A549 (cell line): Measurements from ENCODE around the gene MRPL33. TPM values are rescaled to one million over a fixed set of nuclear protein-coding genes. Genes with fewer than 3 reads are reported as not detected.

Experiments used
- ATAC-seq, 2 experiments: fragments of 200-7000 bp in 1 of 2; fragments of >200 bp in 1 of 2; cut with Nextera tagmentation in 1 of 2; cut with Tn5 transposase in 1 of 2; 3 replicates each; pipeline versions ENCODE4 v1.8.0 to v1.9.1; 2018 to 2020; ENCODE audit warnings: mild to moderate bottlenecking in 1 of 2, moderate library complexity in 1 of 2
- CTCF ChIA-PET: fragments of 300-600 bp; sonication (Branson Sonifier 250); formaldehyde crosslinking; extraction: SDS; loops from one replicate; lab custom pipeline; 2021; ENCODE audit warnings: antibody characterized with exemption, inconsistent platforms; lab: Yijun Ruan, JAX
- POLR2A ChIA-PET: fragments of 350-600 bp; formaldehyde crosslinking; extraction: SDS; loops from one replicate; lab custom pipeline; 2021; ENCODE audit warnings: antibody characterized with exemption, inconsistent platforms; lab: Yijun Ruan, JAX
- DNase-seq, 2 experiments: peaks; one replicate each; pipeline versions ENCODE4 v3.0.0 to v3.0.0-alpha.2; 2011 to 2016; ENCODE audit warnings: low read depth in 1 of 2, low spot score in 1 of 2
- FAIRE-seq: peaks from 2 replicates; lab custom pipeline; 2011; peaks lifted over from hg19 to GRCh38; lab: Jason Lieb, UNC
- H3K27ac ChIP-seq, 2 experiments: fragments of >200 bp; sonication (Bioruptor Twin); formaldehyde crosslinking; 3 replicates each; pipeline ENCODE4 v1.5.1; 2016 to 2017
- H3K4me1 ChIP-seq: fragments of >200 bp; sonication (Bioruptor Twin); formaldehyde crosslinking; 3 replicates; pipeline ENCODE4 v1.6.1; 2016
- H3K4me2 ChIP-seq: fragments of >200 bp; sonication (Bioruptor Twin); formaldehyde crosslinking; 3 replicates; pipeline ENCODE4 v1.6.1; 2016
- H3K4me3 ChIP-seq: fragments of >200 bp; sonication (Bioruptor Twin); formaldehyde crosslinking; 3 replicates; pipeline ENCODE4 v1.5.1; 2016
- H3K9me3 ChIP-seq: fragments of >200 bp; sonication (Bioruptor Twin); formaldehyde crosslinking; 3 replicates; pipeline ENCODE4 v1.6.1; 2016
- BHLHE40 ChIP-seq: IDR thresholded peaks from 2 replicates; pipeline ENCODE4 v1.6.1; 2012; ENCODE audit warnings: low read depth, low read length, inconsistent platforms
- CBX8 ChIP-seq: fragments of 200-600 bp; sonication (generic); IDR thresholded peaks from 2 replicates; pipeline ENCODE4 v1.6.1; 2016
- CEBPB ChIP-seq, 2 experiments: fragments of >200 bp in 1 of 2; sonication (Bioruptor Twin) in 1 of 2; formaldehyde crosslinking in 1 of 2; IDR thresholded peaks; 2 replicates each; pipeline ENCODE4 v1.6.1; 2012 to 2016
- CHD4 ChIP-seq: fragments of 200-600 bp; sonication (generic); IDR thresholded peaks from 2 replicates; pipeline ENCODE4 v1.6.1; 2016; ENCODE audit warnings: antibody characterized with exemption, mild to moderate bottlenecking, borderline replicate concordance
- FOSL2 ChIP-seq, 2 experiments: fragments of 450-650 bp in 1 of 2; fragments of >200 bp in 1 of 2; sonication (Bioruptor Twin) in 1 of 2; formaldehyde crosslinking; IDR thresholded peaks; 2 replicates each; pipeline versions ENCODE4 v1.5.0 to v1.6.1; 2016 to 2020; ENCODE audit warnings: mild to moderate bottlenecking in 1 of 2, moderate library complexity in 1 of 2
- FOXS1 ChIP-seq: fragments of 250-450 bp; sonication (Bioruptor Pico); IDR thresholded peaks from 2 replicates; pipeline ENCODE4 v1.5.0; 2020; ENCODE audit warnings: mild to moderate bottlenecking, moderate library complexity
- JUN ChIP-seq, 2 experiments: fragments of >200 bp; sonication (Bioruptor Twin); formaldehyde crosslinking; IDR thresholded peaks; 2 replicates in 1 of 2; 3 replicates in 1 of 2; pipeline ENCODE4 v1.6.1; 2016 to 2017
- MAZ ChIP-seq: fragments of 150-350 bp; IDR thresholded peaks from 2 replicates; pipeline ENCODE4 v1.6.1; 2014; ENCODE audit warnings: antibody characterized with exemption, low read depth, low read length, borderline replicate concordance
- NPAS2 ChIP-seq: fragments of 250-450 bp; sonication (Bioruptor Pico); IDR thresholded peaks from 2 replicates; pipeline ENCODE4 v1.8.0; 2022; ENCODE audit warnings: mild to moderate bottlenecking, moderate library complexity, borderline replicate concordance
- PHF8 ChIP-seq: fragments of 200-600 bp; sonication (generic); IDR thresholded peaks from 2 replicates; pipeline ENCODE4 v1.6.1; 2016; ENCODE audit warnings: low read depth, mild to moderate bottlenecking, antibody characterized with exemption, moderate library complexity, borderline replicate concordance
- POLR2A ChIP-seq: IDR thresholded peaks from 2 replicates; pipeline ENCODE4 v1.6.1; 2012; ENCODE audit warnings: mild to moderate bottlenecking, low read length
- POLR2AphosphoS2 ChIP-seq: conservative IDR thresholded peaks from 2 replicates; pipeline ENCODE4 v1.6.1; 2012; ENCODE audit warnings: low read length, improper control_type of control experiment, inconsistent platforms
- RAD21 ChIP-seq, 2 experiments: fragments of >200 bp in 1 of 2; sonication (Bioruptor Twin) in 1 of 2; formaldehyde crosslinking in 1 of 2; IDR thresholded peaks in 1 of 2; conservative IDR thresholded peaks in 1 of 2; 2 replicates in 1 of 2; 3 replicates in 1 of 2; pipeline ENCODE4 v1.6.1; 2012 to 2018; ENCODE audit warnings: inconsistent platforms in 1 of 2
- RCOR1 ChIP-seq: fragments of 150-350 bp; IDR thresholded peaks from 2 replicates; pipeline ENCODE4 v1.6.1; 2014; ENCODE audit warnings: antibody characterized with exemption, low read length, low read depth
- SMC3 ChIP-seq: fragments of >200 bp; sonication (Bioruptor Twin); formaldehyde crosslinking; IDR thresholded peaks from 3 replicates; pipeline ENCODE4 v1.6.1; 2018; ENCODE audit warnings: inconsistent platforms
- TP53 ChIP-seq: fragments of 250-450 bp; sonication (Bioruptor Pico); IDR thresholded peaks from 2 replicates; pipeline ENCODE4 v1.5.0; 2021; ENCODE audit warnings: mild to moderate bottlenecking, moderate library complexity
- ZFP36 ChIP-seq: fragments of 450-650 bp; IDR thresholded peaks from 2 replicates; pipeline ENCODE4 v1.6.1; 2014; ENCODE audit warnings: borderline replicate concordance; ENCODE audit not compliant: partially characterized antibody
- ZSCAN20 ChIP-seq: fragments of 250-450 bp; sonication (Bioruptor Pico); IDR thresholded peaks from 2 replicates; pipeline ENCODE4 v1.8.0; 2022; ENCODE audit warnings: mild to moderate bottlenecking, moderate library complexity
- WGBS: methylation state at CpG from one replicate; pipeline ENCODE4 v1.1.6; 2017; ENCODE audit errors: missing lambda C conversion rate; 5-methylcytosine and 5-hydroxymethylcytosine counted together
- polyA plus RNA-seq, 4 experiments: library from polyadenylated mRNA; depleted of rRNA in 3 of 4; stranded (reverse); fragments of >200 nt; fragmentation: RNase III in 1 of 4; extraction: RNeasy Plus Mini Kit Qiagen cat#74134 plus additional on column Dnase treatment in 1 of 4; gene quantifications; 2 replicates in 3 of 4; 3 replicates in 1 of 4; pipeline ENCODE4 v1.2.3, GENCODE V29; 2011 to 2017
- TF ChIP-seq, protein P1 (sequence below): IDR thresholded peaks from 2 replicates; pipeline ENCODE4 v1.6.1; 2012
- TF ChIP-seq, protein P2 (sequence below): fragments of >200 bp; sonication (Bioruptor Twin); formaldehyde crosslinking; IDR thresholded peaks from 3 replicates; pipeline ENCODE4 v1.6.1; 2016

Gene MRPL33
- polyA plus RNA-seq, 2 of the 4 experiments (the other 2 are of a cell fraction), result 287 to 497 TPM

DNA sequence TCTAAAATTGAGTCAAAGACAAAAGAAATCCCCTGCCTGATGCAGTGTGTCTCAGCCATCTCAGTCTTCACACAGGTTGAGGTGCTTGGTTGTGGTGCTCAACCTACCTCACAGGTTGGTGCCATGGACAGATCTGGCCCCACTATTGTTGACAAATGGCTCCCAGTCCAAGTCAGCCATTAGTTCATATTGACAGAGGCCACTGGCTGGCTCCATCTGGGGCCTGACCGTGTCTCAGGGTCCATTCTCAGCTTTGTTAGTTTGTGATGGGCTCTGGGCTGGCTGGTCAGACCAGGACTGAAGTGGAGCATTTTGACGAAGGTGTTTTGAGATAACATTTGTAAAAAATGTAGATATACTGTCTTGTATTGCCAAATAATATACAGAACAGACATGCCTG is 36.9 kb downstream of the MRPL33 start:
- WGBS, result 90% methylated on average over 2 of the region's 2 CpGs
- Histone ChIP-seq H3K9me3 (no peaks in the 10 kb centered on the region), H3K4me1 (peaks cover 18% of the 10 kb centered on the region), H3K27ac (peak overlapping the region; percentile 21 to 79; a peak in 4 of 6 replicates), H3K4me2 (no peak overlapping the region), H3K4me3 (no peak overlapping the region)
- FAIRE-seq, result no peak
- POLR2A ChIA-PET, result no interaction called here
- CTCF ChIA-PET, result no interaction called here
- TF ChIP-seq TP53 (CRISPR knock-in tag) (no peak), NPAS2 (CRISPR knock-in tag) (no peak), CHD4 (no peak), RAD21 (conservative IDR thresholded peaks at IDR 0.05 in 1 of 2, IDR thresholded peaks at IDR 0.05 in 1 of 2) (no peak), FOSL2 (IDR thresholded peaks at IDR 0.05) (no peak), FOSL2 (CRISPR knock-in tag; IDR thresholded peaks at IDR 0.05) (no peak), FOXS1 (CRISPR knock-in tag) (no peak), ZFP36 (no peak), CEBPB (IDR thresholded peaks at IDR 0.05) (no peak), BHLHE40 (no peak), PHF8 (no peak), ZSCAN20 (CRISPR knock-in tag) (no peak), POLR2A (no peak), CBX8 (no peak), JUN (IDR thresholded peaks at IDR 0.05) (no peak), SMC3 (no peak), POLR2AphosphoS2 (no peak), RCOR1 (no peak)
- TF ChIP-seq, protein P1, sequence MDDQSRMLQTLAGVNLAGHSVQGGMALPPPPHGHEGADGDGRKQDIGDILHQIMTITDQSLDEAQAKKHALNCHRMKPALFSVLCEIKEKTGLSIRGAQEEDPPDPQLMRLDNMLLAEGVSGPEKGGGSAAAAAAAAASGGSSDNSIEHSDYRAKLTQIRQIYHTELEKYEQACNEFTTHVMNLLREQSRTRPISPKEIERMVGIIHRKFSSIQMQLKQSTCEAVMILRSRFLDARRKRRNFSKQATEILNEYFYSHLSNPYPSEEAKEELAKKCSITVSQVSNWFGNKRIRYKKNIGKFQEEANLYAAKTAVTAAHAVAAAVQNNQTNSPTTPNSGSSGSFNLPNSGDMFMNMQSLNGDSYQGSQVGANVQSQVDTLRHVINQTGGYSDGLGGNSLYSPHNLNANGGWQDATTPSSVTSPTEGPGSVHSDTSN, result no peak
- TF ChIP-seq, protein P2, sequence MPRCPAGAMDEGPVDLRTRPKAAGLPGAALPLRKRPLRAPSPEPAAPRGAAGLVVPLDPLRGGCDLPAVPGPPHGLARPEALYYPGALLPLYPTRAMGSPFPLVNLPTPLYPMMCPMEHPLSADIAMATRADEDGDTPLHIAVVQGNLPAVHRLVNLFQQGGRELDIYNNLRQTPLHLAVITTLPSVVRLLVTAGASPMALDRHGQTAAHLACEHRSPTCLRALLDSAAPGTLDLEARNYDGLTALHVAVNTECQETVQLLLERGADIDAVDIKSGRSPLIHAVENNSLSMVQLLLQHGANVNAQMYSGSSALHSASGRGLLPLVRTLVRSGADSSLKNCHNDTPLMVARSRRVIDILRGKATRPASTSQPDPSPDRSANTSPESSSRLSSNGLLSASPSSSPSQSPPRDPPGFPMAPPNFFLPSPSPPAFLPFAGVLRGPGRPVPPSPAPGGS, result no peak
- ATAC-seq, result no peak
- DNase-seq, result no peak

DNA sequence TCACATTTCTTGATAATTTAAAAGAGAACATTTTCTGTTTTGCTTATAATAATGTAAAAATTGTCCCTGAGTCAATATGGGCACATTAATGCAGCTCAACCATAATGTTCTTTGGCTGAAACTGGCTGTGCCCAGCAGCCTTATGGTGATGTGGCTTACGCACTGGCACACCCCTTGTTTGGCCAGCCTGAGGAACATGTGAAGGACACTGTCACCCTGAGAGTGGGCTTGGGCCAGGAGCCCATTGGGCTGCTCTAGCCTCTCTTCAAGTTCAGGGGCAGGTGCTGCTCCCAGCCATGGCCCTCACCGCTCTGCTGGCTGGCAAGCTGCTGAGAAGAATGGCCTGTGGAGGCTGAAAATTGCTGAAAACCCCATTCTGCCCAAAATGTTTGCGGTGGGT is 37.5 kb downstream of the MRPL33 start:
- Histone ChIP-seq H3K4me2 (no peak overlapping the region), H3K4me3 (no peak overlapping the region), H3K27ac (peak overlapping the region; percentile 28 to 79; a peak in 5 of 6 replicates), H3K9me3 (no peaks in the 10 kb centered on the region), H3K4me1 (peaks cover 18% of the 10 kb centered on the region)
- no peak for DNase-seq
- FAIRE-seq, result no peak
- TF ChIP-seq, protein P2, result no peak
- TF ChIP-seq FOSL2 (IDR thresholded peaks at IDR 0.05) (no peak), FOSL2 (CRISPR knock-in tag; IDR thresholded peaks at IDR 0.05) (no peak), MAZ (no peak), POLR2AphosphoS2 (no peak)
- WGBS, result 93% methylated on average over 3 of the region's 3 CpGs
- ChIA-PET POLR2A (no interaction called here), CTCF (interaction anchor here (1.0 to 2.0 kb wide), 5 partner anchors 11 to 644 kb away, joined by 3 to 6 read pairs (median 3); no protein-coding TSS in a partner anchor)
- no peak for ATAC-seq
